ENCODE results near the gene MYEF2. TPM values are rescaled to one million over a fixed set of nuclear protein-coding genes. Genes with fewer than 3 reads are reported as not detected.
A peak's percentile ranks its signal among the peaks of the same experiment; 100 is the strongest.

MYEF2 gene
- 11.6 and 17.6 TPM in 2 replicates for polyA plus RNA-seq (2012; rRNA removed)
- polyA plus RNA-seq (2012; cell fraction: cytosol; rRNA removed), result 13.5 and 18.6 TPM in 2 replicates
- 31.0 and 43.6 TPM in 2 replicates for polyA plus RNA-seq (2012; cell fraction: nucleus; rRNA removed)

- H3K9ac ChIP-seq, result peak within 1 kb of the TSS; percentile 89
- H3K9me3 ChIP-seq, result 0 out of 2 replicates have a peak, but pooled peaks cover 3% of the 10 kb centered on the region
- H3K79me2 ChIP-seq (ENCODE audit: insufficient read depth), result peaks cover 44% of the 10 kb centered on the region
- H4K20me1 ChIP-seq (ENCODE audit: insufficient read depth), result no peaks in the 10 kb centered on the region
- peak within 1 kb of the TSS; percentile 74 for H3K4me2 ChIP-seq
- H3K36me3 ChIP-seq (replicated peaks in 1 of 2; ENCODE audit: control insufficient read depth in 1 of 2, insufficient read depth in 2 of 2, low read length in 1 of 2), result peaks cover 9 to 11% of the 10 kb centered on the region in 2 experiments
- TF ChIP-seq YY1 (IDR thresholded peaks at IDR 0.05; ENCODE audit: low read depth), result peak; percentile 87
- TF ChIP-seq ZBTB33 (IDR thresholded peaks at IDR 0.05; ENCODE audit: borderline replicate concordance, low read depth), result peak; percentile 97
- TF ChIP-seq PBX3 (IDR thresholded peaks at IDR 0.05), result no peak
- no peak for TF ChIP-seq NRF1 (IDR thresholded peaks at IDR 0.05; ENCODE audit: low read depth, low read length)
- TF ChIP-seq MXI1 (IDR thresholded peaks at IDR 0.05; ENCODE audit: low read depth, low read length), result 0 out of 2 replicates have a peak, but pooled peaks have one; percentile 30
- TF ChIP-seq SIN3A (IDR thresholded peaks at IDR 0.05; ENCODE audit: borderline replicate concordance, low read depth, low read length), result peak; percentile 84; the same call in 1 of the 2 replicates
- TF ChIP-seq JUND (IDR thresholded peaks at IDR 0.05), result no peak
- TF ChIP-seq EP300 (IDR thresholded peaks at IDR 0.05; ENCODE audit: borderline replicate concordance in 1 of 2, low read depth in 1 of 2, low read length in 1 of 2), result 0 out of 4 replicates have a peak, but pooled peaks of 1 of the 2 experiments have one; percentile 9
- no peak; the same call in 1 of the 2 replicates for TF ChIP-seq REST (IDR thresholded peaks at IDR 0.05; ENCODE audit: low read depth, low read length)
- no peak for TF ChIP-seq USF2 (IDR thresholded peaks at IDR 0.05; ENCODE audit: borderline replicate concordance, low read depth, low read length)
- TF ChIP-seq TAF1 (IDR thresholded peaks at IDR 0.05; ENCODE audit: borderline replicate concordance, low read depth, low read length), result peak; percentile 66
- TF ChIP-seq FOXM1 (IDR thresholded peaks at IDR 0.05; ENCODE audit: low read depth), result peak; percentile 53; the same call in 1 of the 2 replicates
- peak; percentile 99 for TF ChIP-seq CHD2 (IDR thresholded peaks at IDR 0.05; ENCODE audit: low read length, partially characterized antibody)
- TF ChIP-seq MAX (IDR thresholded peaks at IDR 0.05; ENCODE audit: low read depth), result peak; percentile 97
- TF ChIP-seq POLR2AphosphoS5 (IDR thresholded peaks at IDR 0.05; ENCODE audit: low read depth, low read length), result peak; percentile 18; the same call in 1 of the 2 replicates
- TF ChIP-seq RCOR1 (IDR thresholded peaks at IDR 0.05; ENCODE audit: low read length), result no peak
- no peak for TF ChIP-seq TEAD4 (IDR thresholded peaks at IDR 0.05; ENCODE audit: borderline replicate concordance, insufficient read depth)
- peaks cover 3% of the 10 kb centered on the region for H3F3A ChIP-seq (replicated peaks; ENCODE audit: insufficient read depth)
- peaks cover 5 to 8% of the 10 kb centered on the region in 2 experiments; a peak in 3 of 4 replicates for H3K4me1 ChIP-seq (ENCODE audit: control insufficient read depth in 1 of 2, insufficient read depth in 2 of 2, low read depth in 1 of 2, low read length in 1 of 2)
- no peaks in the 10 kb centered on the region for H3K27me3 ChIP-seq (ENCODE audit: insufficient read depth)
- no peaks in the 10 kb centered on the region for H3K9me2 ChIP-seq
- CTCF ChIA-PET, result interaction anchor here (0.6 to 1.2 kb wide), 4 partner anchors 15 to 107 kb away, joined by 3 to 4 read pairs (median 3); no protein-coding TSS in a partner anchor
- DNase-seq, result peak; percentile 94
- H2AFZ ChIP-seq (ENCODE audit: low read depth), result peak within 1 kb of the TSS; percentile 95
- 10% methylated on average over 10 of the region's 71 CpGs for WGBS (ENCODE audit: low lambda C conversion rate)
- peak within 1 kb of the TSS; percentile 74 to 93 for H3K27ac ChIP-seq (ENCODE audit: low read depth in 2 of 2, low read length in 1 of 2)
- POLR2A ChIA-PET, result interaction anchor here (0.6 to 1.3 kb wide), 4 partner anchors 11 to 810 kb away, joined by 3 read pairs; partner anchors contain the start of gene SLC24A5
- peak within 1 kb of the TSS; percentile 61 to 82 for H3K4me3 ChIP-seq (ENCODE audit: low read depth in 2 of 2, low read length in 1 of 2)
Observed at GRCh38 chr15:48177766-48178647, at the start of gene MYEF2. Gene MYEF2 (minus strand): TSS chr15:48178295. CDS start chr15:48178237, 58 bp downstream.
